ENCODE measurements around the gene SLC18B1. TPM values are rescaled to one million over a fixed set of nuclear protein-coding genes. Genes with fewer than 3 reads are reported as not detected.

SLC18B1 gene
- total and polyA plus RNA-seq, 7 experiments from 2014 or later, result 5.7 to 18.3 (median 16.0) TPM

- DNase-seq (no peak), ATAC-seq (no peak)
- Histone ChIP-seq H3K4me3 (ENCODE audit: low read length) (no peak overlapping the region), H3K9me3 (ENCODE audit: control insufficient read depth in 2 of 3, low read length in 3 of 3) (no peaks in the 10 kb centered on the region), H3K27ac (ENCODE audit: low read depth, low read length) (no peak overlapping the region), H3K4me1 (ENCODE audit: control insufficient read depth in 2 of 2, insufficient read depth in 2 of 2, low read length in 2 of 2) (peaks cover 0 to 9% of the 10 kb centered on the region in 2 donors), H3K36me3 (ENCODE audit: control insufficient read depth in 2 of 3, insufficient read depth in 3 of 3, low read length in 3 of 3) (peaks cover 0 to 67% (median 2%) of the 10 kb centered on the region in 3 experiments), H3K27me3 (ENCODE audit: control insufficient read depth in 2 of 2, insufficient read depth in 2 of 2, low read length in 2 of 2) (no peaks in the 10 kb centered on the region)
- CTCF ChIA-PET, result no interaction called here
- POLR2A ChIA-PET, result no interaction called here
- Mint-ChIP-seq H3K9me3 (peaks cover 0 to 4% (median 0%) of the 10 kb centered on the region in 11 donors), H3K36me3 (peaks cover 25 to 61% (median 48%) of the 10 kb centered on the region in 5 donors), H3K4me1 (peaks cover 0 to 26% (median 7%) of the 10 kb centered on the region in 7 donors), H3K4me3 (no peak overlapping the region), H3K27me3 (no peaks in the 10 kb centered on the region), H3K27ac (no peak overlapping the region)
- intact Hi-C loops (cut with micrococcal nuclease), result no loop called here
These were observed 46.2 kb downstream of the SLC18B1 start for GRCh38 chr6:132752255-132752654.

- Mint-ChIP-seq H3K4me3 (no peak overlapping the region), H3K36me3 (peaks cover 28 to 65% (median 52%) of the 10 kb centered on the region in 5 donors), H3K9me3 (peaks cover 0 to 4% (median 0%) of the 10 kb centered on the region in 11 donors), H3K27me3 (no peaks in the 10 kb centered on the region), H3K4me1 (peaks cover 0 to 26% (median 7%) of the 10 kb centered on the region in 7 donors), H3K27ac (peak overlapping the region in 2 of 9 donors; percentile 17 to 23)
- ATAC-seq (no peak), DNase-seq (no peak)
- ChIA-PET POLR2A (no interaction called here), CTCF (no interaction called here)
- H3K4me3 ChIP-seq (ENCODE audit: low read length), result no peak overlapping the region
- H3K4me1 ChIP-seq (ENCODE audit: control insufficient read depth in 2 of 2, insufficient read depth in 2 of 2, low read length in 2 of 2), result peaks cover 0 to 9% of the 10 kb centered on the region in 2 donors
- peaks cover 0 to 67% (median 2%) of the 10 kb centered on the region in 3 experiments for H3K36me3 ChIP-seq (ENCODE audit: control insufficient read depth in 2 of 3, insufficient read depth in 3 of 3, low read length in 3 of 3)
- no peaks in the 10 kb centered on the region for H3K27me3 ChIP-seq (ENCODE audit: control insufficient read depth in 2 of 2, insufficient read depth in 2 of 2, low read length in 2 of 2)
- H3K9me3 ChIP-seq (ENCODE audit: control insufficient read depth in 2 of 3, low read length in 3 of 3), result no peaks in the 10 kb centered on the region
- no peak overlapping the region for H3K27ac ChIP-seq (ENCODE audit: low read depth, low read length)
- intact Hi-C loops (cut with micrococcal nuclease), result no loop called here
These were observed 46.6 kb downstream of the SLC18B1 start for GRCh38 chr6:132751828-132752227.

GRCh38 chr6:132751306-132751705, 47.1 kb downstream of the SLC18B1 start:
- intact Hi-C loops (cut with micrococcal nuclease), result no loop called here
- Histone ChIP-seq H3K27ac (ENCODE audit: low read depth, low read length) (no peak overlapping the region), H3K4me3 (ENCODE audit: low read length) (no peak overlapping the region), H3K4me1 (ENCODE audit: control insufficient read depth in 2 of 2, insufficient read depth in 2 of 2, low read length in 2 of 2) (peaks cover 0 to 9% of the 10 kb centered on the region in 2 donors), H3K36me3 (ENCODE audit: control insufficient read depth in 2 of 3, insufficient read depth in 3 of 3, low read length in 3 of 3) (peaks cover 0 to 68% (median 2%) of the 10 kb centered on the region in 3 experiments), H3K9me3 (ENCODE audit: control insufficient read depth in 2 of 3, low read length in 3 of 3) (no peaks in the 10 kb centered on the region), H3K27me3 (ENCODE audit: control insufficient read depth in 2 of 2, insufficient read depth in 2 of 2, low read length in 2 of 2) (no peaks in the 10 kb centered on the region)
- Mint-ChIP-seq H3K4me3 (no peak overlapping the region), H3K27ac (no peak overlapping the region), H3K27me3 (no peaks in the 10 kb centered on the region), H3K4me1 (peaks cover 0 to 26% (median 7%) of the 10 kb centered on the region in 7 donors), H3K36me3 (peaks cover 31 to 70% (median 56%) of the 10 kb centered on the region in 5 donors), H3K9me3 (peaks cover 0 to 4% (median 0%) of the 10 kb centered on the region in 11 donors)
- ATAC-seq (peak; percentile 12), DNase-seq (no peak)
- POLR2A ChIA-PET, result no interaction called here
- CTCF ChIA-PET, result no interaction called here

GRCh38 chr6:132750455-132751248, 47.8 kb downstream of the SLC18B1 start:
- H3K4me3 ChIP-seq (ENCODE audit: low read length), result no peak overlapping the region
- ChIA-PET CTCF (no interaction called here), POLR2A (interaction anchor here (0.6 kb wide), 1 partner anchor 58 kb away, joined by 4 read pairs; no protein-coding TSS in a partner anchor)
- no peaks in the 10 kb centered on the region for H3K9me3 ChIP-seq (ENCODE audit: control insufficient read depth in 2 of 3, low read length in 3 of 3)
- no peaks in the 10 kb centered on the region for H3K27me3 ChIP-seq (ENCODE audit: control insufficient read depth in 2 of 2, insufficient read depth in 2 of 2, low read length in 2 of 2)
- no peak for ATAC-seq
- intact Hi-C loops (cut with micrococcal nuclease), result no loop called here
- peaks cover 0 to 26% (median 7%) of the 10 kb centered on the region in 7 donors for H3K4me1 Mint-ChIP-seq
- no peak overlapping the region for H3K27ac Mint-ChIP-seq
- H3K4me3 Mint-ChIP-seq, result no peak overlapping the region
- no peaks in the 10 kb centered on the region for H3K27me3 Mint-ChIP-seq
- DNase-seq, result no peak
- peaks cover 0 to 9% of the 10 kb centered on the region in 2 donors for H3K4me1 ChIP-seq (ENCODE audit: control insufficient read depth in 2 of 2, insufficient read depth in 2 of 2, low read length in 2 of 2)
- H3K36me3 ChIP-seq (ENCODE audit: control insufficient read depth in 2 of 3, insufficient read depth in 3 of 3, low read length in 3 of 3), result peaks cover 0 to 71% (median 2%) of the 10 kb centered on the region in 3 experiments
- H3K27ac ChIP-seq (ENCODE audit: low read depth, low read length), result no peak overlapping the region
- H3K36me3 Mint-ChIP-seq, result peaks cover 32 to 74% (median 61%) of the 10 kb centered on the region in 5 donors
- peaks cover 0 to 4% (median 0%) of the 10 kb centered on the region in 11 donors for H3K9me3 Mint-ChIP-seq

- Histone ChIP-seq H3K27me3 (ENCODE audit: control insufficient read depth in 2 of 2, insufficient read depth in 2 of 2, low read length in 2 of 2) (no peaks in the 10 kb centered on the region), H3K4me3 (ENCODE audit: low read length) (no peak overlapping the region), H3K27ac (ENCODE audit: low read depth, low read length) (no peak overlapping the region), H3K4me1 (ENCODE audit: control insufficient read depth in 2 of 2, insufficient read depth in 2 of 2, low read length in 2 of 2) (peaks cover 0 to 9% of the 10 kb centered on the region in 2 donors), H3K36me3 (ENCODE audit: control insufficient read depth in 2 of 3, insufficient read depth in 3 of 3, low read length in 3 of 3) (peaks cover 0 to 86% (median 2%) of the 10 kb centered on the region in 3 experiments), H3K9me3 (ENCODE audit: control insufficient read depth in 2 of 3, low read length in 3 of 3) (no peaks in the 10 kb centered on the region)
- peak overlapping the region in 2 of 9 donors; percentile 14 to 20 for H3K27ac Mint-ChIP-seq
- no peak for DNase-seq
- intact Hi-C loops (cut with micrococcal nuclease), result no loop called here
- H3K9me3 Mint-ChIP-seq, result peaks cover 0 to 5% (median 0%) of the 10 kb centered on the region in 11 donors
- POLR2A ChIA-PET, result no interaction called here
- peaks cover 38 to 82% (median 69%) of the 10 kb centered on the region in 5 donors for H3K36me3 Mint-ChIP-seq
- peaks cover 0 to 26% (median 7%) of the 10 kb centered on the region in 7 donors for H3K4me1 Mint-ChIP-seq
- no peaks in the 10 kb centered on the region for H3K27me3 Mint-ChIP-seq
- no peak overlapping the region for H3K4me3 Mint-ChIP-seq
- peak; percentile 64 for ATAC-seq
- CTCF ChIA-PET, result interaction anchor here (0.5 kb wide), 1 partner anchor 1503 kb away, joined by 3 read pairs; no protein-coding TSS in a partner anchor
These were observed 49.3 kb downstream of the SLC18B1 start for GRCh38 chr6:132749111-132749510.

- no peaks in the 10 kb centered on the region for H3K27me3 Mint-ChIP-seq
- H3K36me3 ChIP-seq (ENCODE audit: control insufficient read depth in 2 of 3, insufficient read depth in 3 of 3, low read length in 3 of 3), result peaks cover 0 to 80% (median 0%) of the 10 kb centered on the region in 3 experiments
- H3K4me1 Mint-ChIP-seq, result peaks cover 0 to 26% (median 7%) of the 10 kb centered on the region in 7 donors
- CTCF ChIA-PET, result interaction anchor here (0.5 kb wide), 1 partner anchor 55 kb away, joined by 3 read pairs; no protein-coding TSS in a partner anchor
- peaks cover 0 to 5% (median 0%) of the 10 kb centered on the region in 11 donors for H3K9me3 Mint-ChIP-seq
- peaks cover 0 to 9% of the 10 kb centered on the region in 2 donors for H3K4me1 ChIP-seq (ENCODE audit: control insufficient read depth in 2 of 2, insufficient read depth in 2 of 2, low read length in 2 of 2)
- no peaks in the 10 kb centered on the region for H3K27me3 ChIP-seq (ENCODE audit: control insufficient read depth in 2 of 2, insufficient read depth in 2 of 2, low read length in 2 of 2)
- no peak overlapping the region for H3K4me3 Mint-ChIP-seq
- intact Hi-C loops (cut with micrococcal nuclease), result no loop called here
- no peak overlapping the region for H3K27ac Mint-ChIP-seq
- peaks cover 42 to 86% (median 74%) of the 10 kb centered on the region in 5 donors for H3K36me3 Mint-ChIP-seq
- POLR2A ChIA-PET, result no interaction called here
- H3K4me3 ChIP-seq (ENCODE audit: low read length), result no peak overlapping the region
- DNase-seq, result no peak
- no peak for ATAC-seq
- H3K9me3 ChIP-seq (ENCODE audit: control insufficient read depth in 2 of 3, low read length in 3 of 3), result no peaks in the 10 kb centered on the region
- H3K27ac ChIP-seq (ENCODE audit: low read depth, low read length), result no peak overlapping the region
These were observed 50.0 kb downstream of the SLC18B1 start for GRCh38 chr6:132748446-132748845.

Measured in naive thymus-derived CD4-positive, alpha-beta T cell (primary cell).